ENCODE data around the gene DUSP9. TPM values are rescaled to one million over a fixed set of nuclear protein-coding genes. Genes with fewer than 3 reads are reported as not detected.

The DUSP9 gene
- total RNA-seq, 1 donor from 2014 or later, result not detected

- intact Hi-C loops (cut with micrococcal nuclease), result loop anchor here (2.0 to 10.0 kb wide), 3 partner anchors 36 to 261 kb away; partner anchors contain the start of genes ABCD1, BCAP31 and PLXNB3
- no peaks in the 10 kb centered on the region for H3K36me3 Mint-ChIP-seq (ENCODE audit: low read depth)
- TF ChIP-seq, protein P1, sequence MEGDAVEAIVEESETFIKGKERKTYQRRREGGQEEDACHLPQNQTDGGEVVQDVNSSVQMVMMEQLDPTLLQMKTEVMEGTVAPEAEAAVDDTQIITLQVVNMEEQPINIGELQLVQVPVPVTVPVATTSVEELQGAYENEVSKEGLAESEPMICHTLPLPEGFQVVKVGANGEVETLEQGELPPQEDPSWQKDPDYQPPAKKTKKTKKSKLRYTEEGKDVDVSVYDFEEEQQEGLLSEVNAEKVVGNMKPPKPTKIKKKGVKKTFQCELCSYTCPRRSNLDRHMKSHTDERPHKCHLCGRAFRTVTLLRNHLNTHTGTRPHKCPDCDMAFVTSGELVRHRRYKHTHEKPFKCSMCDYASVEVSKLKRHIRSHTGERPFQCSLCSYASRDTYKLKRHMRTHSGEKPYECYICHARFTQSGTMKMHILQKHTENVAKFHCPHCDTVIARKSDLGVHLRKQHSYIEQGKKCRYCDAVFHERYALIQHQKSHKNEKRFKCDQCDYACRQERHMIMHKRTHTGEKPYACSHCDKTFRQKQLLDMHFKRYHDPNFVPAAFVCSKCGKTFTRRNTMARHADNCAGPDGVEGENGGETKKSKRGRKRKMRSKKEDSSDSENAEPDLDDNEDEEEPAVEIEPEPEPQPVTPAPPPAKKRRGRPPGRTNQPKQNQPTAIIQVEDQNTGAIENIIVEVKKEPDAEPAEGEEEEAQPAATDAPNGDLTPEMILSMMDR (IDR thresholded peaks at IDR 0.05), result no peak
- ATAC-seq (ENCODE audit: low read depth), result no peak
- H3K4me3 Mint-ChIP-seq, result no peak overlapping the region
- no peaks in the 10 kb centered on the region for H3K4me1 Mint-ChIP-seq
- peaks cover 3% of the 10 kb centered on the region for H3K27me3 Mint-ChIP-seq
- DNase-seq, result no peak
- ChIA-PET POLR2A (no interaction called here), CTCF (interaction anchor here (1.2 kb wide), 1 partner anchor 261 kb away, joined by 3 read pairs; no protein-coding TSS in a partner anchor)
- no peak overlapping the region for H3K27ac Mint-ChIP-seq
- no peaks in the 10 kb centered on the region for H3K9me3 Mint-ChIP-seq
These were observed 39.0 kb downstream of the DUSP9 start for GRCh38 chrX:153685751-153686696.

DNA sequence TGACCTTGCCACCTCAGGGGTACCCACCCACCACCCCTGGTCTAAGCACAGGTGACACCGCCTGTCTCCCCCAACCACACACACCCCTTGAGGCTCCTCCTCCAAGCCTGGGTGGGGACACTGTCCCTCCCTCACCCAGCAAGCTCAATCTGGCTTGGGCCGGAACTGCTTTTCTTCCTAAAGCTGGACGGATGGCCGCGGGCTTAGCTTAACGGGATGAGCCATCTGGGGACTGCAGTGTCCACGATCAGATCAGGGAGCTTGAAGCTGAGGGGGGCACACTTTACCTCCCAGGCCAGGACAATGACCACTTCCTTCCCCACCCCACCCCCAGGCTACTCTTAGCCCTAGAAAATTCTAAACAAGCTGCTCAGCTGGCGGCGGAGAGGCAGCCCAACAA, 39.7 kb downstream of the DUSP9 start:
- TF ChIP-seq, protein P1 (IDR thresholded peaks at IDR 0.05), result no peak

DNA sequence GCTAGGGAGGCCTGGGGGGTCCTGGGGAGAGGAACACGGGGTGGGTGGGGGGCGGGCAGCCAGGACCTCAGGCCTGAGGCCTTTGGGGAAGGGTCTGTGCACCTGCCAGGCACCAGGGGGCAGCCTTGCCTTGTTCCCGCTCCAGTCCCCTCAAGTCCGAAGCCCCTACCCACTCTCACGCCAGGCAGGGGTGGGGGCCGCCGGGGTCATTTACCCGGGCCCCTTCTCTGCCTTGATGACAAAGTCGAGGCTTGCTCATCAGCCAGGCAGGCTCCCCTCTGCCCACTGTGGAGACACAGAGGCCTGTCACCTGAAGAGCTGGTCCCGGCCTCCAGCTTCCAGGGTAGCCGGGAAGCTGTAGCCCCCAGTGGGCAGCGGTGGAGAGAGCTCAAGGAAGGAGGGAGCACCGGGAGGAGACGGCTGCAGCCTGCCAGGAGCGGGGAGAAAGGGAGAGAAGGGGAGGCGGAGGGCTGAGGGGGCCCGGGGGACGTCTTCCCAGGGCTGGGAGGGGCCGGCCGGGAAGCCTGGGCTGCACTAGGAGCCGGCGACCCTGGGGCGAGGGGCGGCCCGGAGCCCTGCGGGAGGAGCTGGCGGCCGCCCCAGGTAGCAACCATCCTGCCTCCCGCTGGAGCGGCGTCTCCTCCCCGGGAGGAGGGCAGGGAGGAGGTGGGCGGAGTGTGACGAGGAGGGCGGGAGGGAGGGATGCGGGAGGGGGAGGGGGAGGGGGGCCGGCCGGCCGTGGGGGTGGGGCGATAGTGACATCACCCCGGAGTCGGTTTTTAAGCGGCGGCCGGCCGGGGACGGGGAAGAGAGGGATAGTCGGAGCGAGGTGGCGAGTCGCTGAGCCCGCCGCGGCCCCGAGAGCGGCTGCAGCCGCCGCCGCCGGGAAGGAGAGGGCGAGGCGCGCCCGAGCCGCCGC, 40.4 kb downstream of the DUSP9 start, which contains the start of gene SLC6A8:
Gene SLC6A8 (plus strand): TSS at position 806 of the 919 bp plus-strand sequence. CDS start 649 bp downstream, outside the sequence.
- DNase-seq, result peak; percentile 34
- Mint-ChIP-seq H3K9me3 (no peaks in the 10 kb centered on the region), H3K36me3 (ENCODE audit: low read depth) (no peaks in the 10 kb centered on the region), H3K4me3 (peak within 1 kb of the TSS; percentile 83), H3K27me3 (peaks cover 3% of the 10 kb centered on the region), H3K4me1 (no peaks in the 10 kb centered on the region), H3K27ac (no peak within 1 kb of the TSS)
- TF ChIP-seq, protein P1 (IDR thresholded peaks at IDR 0.05), result no peak
- intact Hi-C loops (cut with micrococcal nuclease), result loop anchor here (2.0 to 10.0 kb wide), 3 partner anchors 35 to 259 kb away; partner anchors contain the start of genes ABCD1, BCAP31 and PLXNB3
- ATAC-seq (ENCODE audit: low read depth), result peak; percentile 68
- ChIA-PET POLR2A (interaction anchor here (1.0 kb wide), 1 partner anchor 39 kb away, joined by 3 read pairs; no protein-coding TSS in a partner anchor), CTCF (interaction anchor here (0.8 to 1.1 kb wide), 2 partner anchors 17 to 81 kb away, joined by 3 read pairs; no protein-coding TSS in a partner anchor)

More for the DNA sequence above, 39.7 kb downstream of the DUSP9 start:
- no peak overlapping the region for H3K27ac Mint-ChIP-seq
- intact Hi-C loops (cut with micrococcal nuclease), result loop anchor here (2.0 to 10.0 kb wide), 3 partner anchors 36 to 260 kb away; partner anchors contain the start of genes ABCD1, BCAP31 and PLXNB3
- peaks cover 3% of the 10 kb centered on the region for H3K27me3 Mint-ChIP-seq
- ATAC-seq (ENCODE audit: low read depth) (no peak), DNase-seq (no peak)
- no peaks in the 10 kb centered on the region for H3K36me3 Mint-ChIP-seq (ENCODE audit: low read depth)
- H3K9me3 Mint-ChIP-seq, result no peaks in the 10 kb centered on the region
- no peaks in the 10 kb centered on the region for H3K4me1 Mint-ChIP-seq
- POLR2A ChIA-PET, result interaction anchor here (1.0 kb wide), 1 partner anchor 40 kb away, joined by 3 read pairs; no protein-coding TSS in a partner anchor
- no peak overlapping the region for H3K4me3 Mint-ChIP-seq
- CTCF ChIA-PET, result interaction anchor here (1.1 to 1.2 kb wide), 2 partner anchors 18 to 261 kb away, joined by 3 read pairs; no protein-coding TSS in a partner anchor

DNA sequence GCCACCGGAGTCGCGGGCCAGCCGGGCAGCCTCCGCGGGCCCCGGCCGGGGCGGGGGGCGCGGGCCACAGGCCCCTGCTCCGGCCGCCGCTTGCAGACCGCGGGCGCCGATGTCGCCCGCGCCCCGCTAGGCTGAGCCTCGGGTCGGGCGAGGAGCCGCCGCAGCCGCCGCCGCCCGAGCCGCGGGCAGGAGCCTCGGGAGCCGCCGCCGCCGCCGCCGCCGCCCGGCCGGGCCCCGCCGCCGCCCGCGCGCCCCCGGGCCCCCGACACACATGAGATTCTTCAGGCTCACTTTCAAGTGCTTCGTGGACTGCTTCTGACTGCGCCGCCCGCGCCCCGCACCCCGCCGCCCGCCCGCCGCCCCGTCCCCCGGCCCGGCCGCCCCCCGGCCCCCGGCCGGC, 41.1 kb downstream of the DUSP9 start:
- peaks cover 3% of the 10 kb centered on the region for H3K27me3 Mint-ChIP-seq
- intact Hi-C loops (cut with micrococcal nuclease), result loop anchor here (5.0 to 10.0 kb wide), 2 partner anchors 34 to 77 kb away; partner anchors contain the start of genes ABCD1, BCAP31 and PLXNB3
- ChIA-PET CTCF (no interaction called here), POLR2A (no interaction called here)
- no peaks in the 10 kb centered on the region for H3K36me3 Mint-ChIP-seq (ENCODE audit: low read depth)
- H3K4me3 Mint-ChIP-seq, result no peak overlapping the region
- H3K9me3 Mint-ChIP-seq, result no peaks in the 10 kb centered on the region
- peak; percentile 28 for ATAC-seq (ENCODE audit: low read depth)
- H3K4me1 Mint-ChIP-seq, result no peaks in the 10 kb centered on the region
- TF ChIP-seq, protein P1 (IDR thresholded peaks at IDR 0.05), result no peak
- no peak overlapping the region for H3K27ac Mint-ChIP-seq
- DNase-seq, result no peak
